Nephron progenitor cell (in vitro differentiated cells): Measurements from ENCODE around the gene EDN1.

Source experiments
- DNase-seq: peaks from one replicate; pipeline ENCODE4 v3.0.0; 2021
- H3K27ac Mint-ChIP-seq: 2 replicates; pipeline ENCODE4 v1.8.0; 2021; ENCODE audit warnings: mild to moderate bottlenecking, moderate library complexity, mixed read lengths
- H3K27me3 Mint-ChIP-seq: 2 replicates; pipeline ENCODE4 v1.8.0; 2021; ENCODE audit warnings: mild to moderate bottlenecking, low read depth, mixed read lengths; ENCODE audit not compliant: poor library complexity
- H3K36me3 Mint-ChIP-seq: 2 replicates; pipeline ENCODE4 v1.8.0; 2021; ENCODE audit warnings: low read depth, mixed read lengths
- H3K4me1 Mint-ChIP-seq: 2 replicates; pipeline ENCODE4 v1.8.0; 2021; ENCODE audit warnings: mixed read lengths
- H3K4me3 Mint-ChIP-seq: 2 replicates; pipeline ENCODE4 v1.8.0; 2021; ENCODE audit warnings: mild to moderate bottlenecking, moderate library complexity, mixed read lengths
- H3K9me3 Mint-ChIP-seq: 2 replicates; pipeline ENCODE4 v1.8.0; 2021; ENCODE audit warnings: mild to moderate bottlenecking, moderate library complexity, mixed read lengths
- CTCF ChIP-seq: fragments of 200-600 bp; sonication (generic); IDR thresholded peaks from 2 replicates; pipeline ENCODE4 v1.5.0; 2021; ENCODE audit warnings: antibody characterized with exemption

EDN1 gene

GRCh38 chr6:12246900-12247299 is 43.3 kb upstream of the EDN1 start:
- Mint-ChIP-seq H3K4me1 (peaks cover 10% of the 10 kb centered on the region), H3K4me3 (no peak overlapping the region), H3K27me3 (peaks cover 9% of the 10 kb centered on the region)

GRCh38 chr6:12249541-12250382 is 40.4 kb upstream of the EDN1 start:
- H3K36me3 Mint-ChIP-seq, result no peaks in the 10 kb centered on the region

More at GRCh38 chr6:12246900-12247299, 43.3 kb upstream of the EDN1 start:
- DNase-seq, result no peak
- Mint-ChIP-seq H3K36me3 (no peaks in the 10 kb centered on the region), H3K9me3 (no peaks in the 10 kb centered on the region), H3K27ac (no peak overlapping the region)
- TF ChIP-seq CTCF, result no peak

GRCh38 chr6:12250383-12250770 is 39.8 kb upstream of the EDN1 start:
- no peak overlapping the region for H3K27ac Mint-ChIP-seq
- peaks cover 9% of the 10 kb centered on the region for H3K4me1 Mint-ChIP-seq
- TF ChIP-seq CTCF, result no peak
- no peak for DNase-seq
- no peaks in the 10 kb centered on the region for H3K9me3 Mint-ChIP-seq
- H3K36me3 Mint-ChIP-seq, result no peaks in the 10 kb centered on the region
- H3K27me3 Mint-ChIP-seq, result peaks cover 13% of the 10 kb centered on the region
- H3K4me3 Mint-ChIP-seq, result no peak overlapping the region

More at GRCh38 chr6:12249541-12250382, 40.4 kb upstream of the EDN1 start:
- Mint-ChIP-seq H3K9me3 (no peaks in the 10 kb centered on the region), H3K4me3 (no peak overlapping the region), H3K27me3 (peaks cover 13% of the 10 kb centered on the region), H3K4me1 (peaks cover 10% of the 10 kb centered on the region), H3K27ac (no peak overlapping the region)
- no peak for TF ChIP-seq CTCF
- no peak for DNase-seq

GRCh38 chr6:12254210-12254609 is 36.0 kb upstream of the EDN1 start:
- Mint-ChIP-seq H3K27ac (no peak overlapping the region), H3K9me3 (no peaks in the 10 kb centered on the region), H3K4me3 (no peak overlapping the region), H3K4me1 (no peaks in the 10 kb centered on the region), H3K36me3 (no peaks in the 10 kb centered on the region), H3K27me3 (peaks cover 10% of the 10 kb centered on the region)
- no peak for TF ChIP-seq CTCF
- DNase-seq, result no peak

GRCh38 chr6:12258191-12258590 is 32.0 kb upstream of the EDN1 start:
- H3K4me3 Mint-ChIP-seq, result no peak overlapping the region
- H3K27me3 Mint-ChIP-seq, result no peaks in the 10 kb centered on the region
- no peaks in the 10 kb centered on the region for H3K36me3 Mint-ChIP-seq
- no peak overlapping the region for H3K27ac Mint-ChIP-seq
- H3K9me3 Mint-ChIP-seq, result peaks cover 4% of the 10 kb centered on the region
- DNase-seq, result no peak
- TF ChIP-seq CTCF, result no peak
- H3K4me1 Mint-ChIP-seq, result peaks cover 14% of the 10 kb centered on the region

- no peaks in the 10 kb centered on the region for H3K27me3 Mint-ChIP-seq
- H3K4me3 Mint-ChIP-seq, result no peak overlapping the region
Observed at GRCh38 chr6:12258591-12259075, 31.5 kb upstream of the EDN1 start.

More at GRCh38 chr6:12258591-12259075, 31.5 kb upstream of the EDN1 start:
- no peak overlapping the region for H3K27ac Mint-ChIP-seq
- no peaks in the 10 kb centered on the region for H3K36me3 Mint-ChIP-seq
- no peak for TF ChIP-seq CTCF
- DNase-seq, result no peak
- H3K9me3 Mint-ChIP-seq, result peaks cover 4% of the 10 kb centered on the region
- H3K4me1 Mint-ChIP-seq, result peaks cover 18% of the 10 kb centered on the region
